ENCODE results near the gene OBSL1.

DNA sequence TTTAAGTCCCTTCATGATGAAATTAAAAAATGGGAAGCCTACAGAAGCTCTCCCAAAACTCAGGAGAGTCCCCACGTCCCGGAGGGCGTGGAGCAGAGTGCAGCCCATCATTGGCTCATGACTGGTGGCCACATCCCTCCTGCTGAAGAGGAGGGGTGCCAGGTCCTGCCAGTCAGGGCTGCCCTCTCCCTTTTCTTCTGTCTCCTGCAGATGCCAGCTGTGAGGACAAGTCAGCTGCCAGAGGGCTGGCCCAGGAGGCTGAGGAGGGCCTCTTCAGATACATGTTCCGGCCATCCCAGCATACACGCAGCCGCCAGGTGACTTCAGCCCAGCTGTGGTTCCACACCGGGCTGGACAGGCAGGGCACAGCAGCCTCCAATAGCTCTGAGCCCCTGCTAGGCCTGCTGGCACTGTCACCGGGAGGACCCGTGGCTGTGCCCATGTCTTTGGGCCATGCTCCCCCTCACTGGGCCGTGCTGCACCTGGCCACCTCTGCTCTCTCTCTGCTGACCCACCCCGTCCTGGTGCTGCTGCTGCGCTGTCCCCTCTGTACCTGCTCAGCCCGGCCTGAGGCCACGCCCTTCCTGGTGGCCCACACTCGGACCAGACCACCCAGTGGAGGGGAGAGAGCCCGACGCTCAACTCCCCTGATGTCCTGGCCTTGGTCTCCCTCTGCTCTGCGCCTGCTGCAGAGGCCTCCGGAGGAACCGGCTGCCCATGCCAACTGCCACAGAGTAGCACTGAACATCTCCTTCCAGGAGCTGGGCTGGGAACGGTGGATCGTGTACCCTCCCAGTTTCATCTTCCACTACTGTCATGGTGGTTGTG lies 3.4 kb upstream of the OBSL1 start:
- TF ChIP-seq CTCF (IDR thresholded peaks at IDR 0.05) (no peak), POLR2AphosphoS5 (IDR thresholded peaks at IDR 0.05) (no peak), EP300 (IDR thresholded peaks at IDR 0.05) (no peak), POLR2A (IDR thresholded peaks at IDR 0.05) (no peak)

Data from suprapubic skin (tissue), 4 donors.